Measurements from ENCODE around the gene HORMAD1.

The HORMAD1 gene

GRCh38 chr1:150762552-150762951 lies 41.9 kb upstream of the HORMAD1 start:
- POLR2A ChIA-PET = no interaction called here
- CTCF ChIA-PET = no interaction called here
- no peak for DNase-seq (ENCODE audit: extremely low spot score)
- no peak for TF ChIP-seq L3MBTL2 (conservative IDR thresholded peaks at IDR 0.05)
- no peak for TF ChIP-seq HDGF (IDR thresholded peaks at IDR 0.05; ENCODE audit: borderline replicate concordance)
- no peak for TF ChIP-seq SUZ12 (IDR thresholded peaks at IDR 0.05)
- TF ChIP-seq ARNT (IDR thresholded peaks at IDR 0.05) = no peak
- TF ChIP-seq SP1 (IDR thresholded peaks at IDR 0.05) = no peak
- no peak for TF ChIP-seq CTBP1 (IDR thresholded peaks at IDR 0.05; ENCODE audit: borderline replicate concordance)
- TF ChIP-seq PKNOX1 (IDR thresholded peaks at IDR 0.05) = no peak
- no peak for TF ChIP-seq FOXM1 (IDR thresholded peaks at IDR 0.05; ENCODE audit: borderline replicate concordance)
- TF ChIP-seq FOXA1 (IDR thresholded peaks at IDR 0.05) = no peak
- TF ChIP-seq ELF4 (IDR thresholded peaks at IDR 0.05) = no peak

GRCh38 chr1:150761801-150762200 lies 41.1 kb upstream of the HORMAD1 start:
- CTCF ChIA-PET = no interaction called here

GRCh38 chr1:150760013-150760412 lies 39.3 kb upstream of the HORMAD1 start:
- TF ChIP-seq PKNOX1 (IDR thresholded peaks at IDR 0.05) (no peak), CTBP1 (IDR thresholded peaks at IDR 0.05; ENCODE audit: borderline replicate concordance) (no peak), TARDBP (IDR thresholded peaks at IDR 0.05) (no peak), NFRKB (IDR thresholded peaks at IDR 0.05) (no peak), BHLHE40 (IDR thresholded peaks at IDR 0.05; ENCODE audit: borderline replicate concordance) (no peak), FOXM1 (IDR thresholded peaks at IDR 0.05; ENCODE audit: borderline replicate concordance) (no peak), ELF4 (IDR thresholded peaks at IDR 0.05) (no peak), LEF1 (IDR thresholded peaks at IDR 0.05; ENCODE audit: borderline replicate concordance) (no peak), SP1 (IDR thresholded peaks at IDR 0.05) (no peak)
- POLR2A ChIA-PET = no interaction called here
- CTCF ChIA-PET = no interaction called here
- no peak for DNase-seq (ENCODE audit: extremely low spot score)

More at GRCh38 chr1:150761801-150762200, 41.1 kb upstream of the HORMAD1 start:
- POLR2A ChIA-PET = no interaction called here
- DNase-seq (ENCODE audit: extremely low spot score) = no peak
- TF ChIP-seq FOXA1 (IDR thresholded peaks at IDR 0.05) (no peak), CTBP1 (IDR thresholded peaks at IDR 0.05; ENCODE audit: borderline replicate concordance) (no peak), L3MBTL2 (conservative IDR thresholded peaks at IDR 0.05) (no peak), FOXK2 (IDR thresholded peaks at IDR 0.05) (no peak), PKNOX1 (IDR thresholded peaks at IDR 0.05) (no peak), BHLHE40 (IDR thresholded peaks at IDR 0.05; ENCODE audit: borderline replicate concordance) (no peak), NFRKB (IDR thresholded peaks at IDR 0.05) (no peak), ZNF384 (IDR thresholded peaks at IDR 0.05) (no peak), ARNT (IDR thresholded peaks at IDR 0.05) (no peak), HDGF (IDR thresholded peaks at IDR 0.05; ENCODE audit: borderline replicate concordance) (no peak), ELF4 (IDR thresholded peaks at IDR 0.05) (no peak)

DNA sequence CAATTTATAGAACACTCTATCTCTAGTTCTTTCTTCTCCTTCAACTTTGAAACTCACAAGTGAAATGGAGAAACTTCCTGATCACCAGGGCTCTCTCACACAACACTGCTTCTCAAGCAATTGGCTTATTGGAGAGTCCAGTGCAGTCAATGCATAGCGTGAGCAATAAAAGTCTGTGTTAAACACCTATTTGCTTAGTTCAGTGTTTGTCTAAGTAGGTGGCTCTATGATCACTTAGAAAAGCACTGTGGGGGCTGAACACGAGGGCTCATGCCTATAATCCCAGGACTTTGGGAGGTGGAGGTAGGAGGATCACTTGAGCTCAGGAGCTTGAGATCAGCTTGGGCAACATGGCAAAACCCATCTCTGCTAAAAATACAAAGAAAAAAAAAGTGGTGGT lies 32.7 kb upstream of the HORMAD1 start:
- POLR2A ChIA-PET = no interaction called here
- CTCF ChIA-PET = no interaction called here
- TF ChIP-seq NFRKB (IDR thresholded peaks at IDR 0.05) = no peak
- no peak for TF ChIP-seq FOXM1 (IDR thresholded peaks at IDR 0.05; ENCODE audit: borderline replicate concordance)
- no peak for TF ChIP-seq ARNT (IDR thresholded peaks at IDR 0.05)
- no peak for TF ChIP-seq HDGF (IDR thresholded peaks at IDR 0.05; ENCODE audit: borderline replicate concordance)
- no peak for TF ChIP-seq FOXA1 (IDR thresholded peaks at IDR 0.05)
- no peak for TF ChIP-seq TARDBP (IDR thresholded peaks at IDR 0.05)
- TF ChIP-seq PKNOX1 (IDR thresholded peaks at IDR 0.05) = no peak
- TF ChIP-seq BHLHE40 (IDR thresholded peaks at IDR 0.05; ENCODE audit: borderline replicate concordance) = no peak
- no peak for TF ChIP-seq ELF4 (IDR thresholded peaks at IDR 0.05)
- no peak for TF ChIP-seq SP1 (IDR thresholded peaks at IDR 0.05)
- TF ChIP-seq CTBP1 (IDR thresholded peaks at IDR 0.05; ENCODE audit: borderline replicate concordance) = no peak
- no peak for TF ChIP-seq ZNF384 (IDR thresholded peaks at IDR 0.05)

GRCh38 chr1:150751443-150751842 lies 30.7 kb upstream of the HORMAD1 start:
- CTCF ChIA-PET = no interaction called here
- TF ChIP-seq FOXM1 (IDR thresholded peaks at IDR 0.05; ENCODE audit: borderline replicate concordance) (no peak), SUZ12 (IDR thresholded peaks at IDR 0.05) (no peak), LEF1 (IDR thresholded peaks at IDR 0.05; ENCODE audit: borderline replicate concordance) (no peak), NFRKB (IDR thresholded peaks at IDR 0.05) (no peak), ELF4 (IDR thresholded peaks at IDR 0.05) (no peak), CTBP1 (IDR thresholded peaks at IDR 0.05; ENCODE audit: borderline replicate concordance) (no peak), TARDBP (IDR thresholded peaks at IDR 0.05) (no peak)
- POLR2A ChIA-PET = no interaction called here
- DNase-seq (ENCODE audit: extremely low spot score) = no peak

More for the DNA sequence above, 32.7 kb upstream of the HORMAD1 start:
- no peak for DNase-seq (ENCODE audit: extremely low spot score)

GRCh38 chr1:150749720-150750311 lies 29.1 kb upstream of the HORMAD1 start:
- no peak for DNase-seq (ENCODE audit: extremely low spot score)
- POLR2A ChIA-PET = no interaction called here
- CTCF ChIA-PET = no interaction called here
- no peak for TF ChIP-seq ELF4 (IDR thresholded peaks at IDR 0.05)
- TF ChIP-seq SP1 (IDR thresholded peaks at IDR 0.05) = no peak
- TF ChIP-seq SUZ12 (IDR thresholded peaks at IDR 0.05) = no peak
- TF ChIP-seq ZNF384 (IDR thresholded peaks at IDR 0.05) = no peak
